T-helper 1 cell treated with Interleukin-12 subunit alpha and Interleukin-12 subunit beta and Interleukin-4 antibody, amounts not matched to agents 30 μg/mL and 1 μg/mL, for 36 hours (primary cell): ENCODE data around the gene CHIT1.

Experiments used
- H3K27ac Mint-ChIP-seq: one replicate; pipeline ENCODE4 v1.8.0; 2021; ENCODE audit warnings: mild to moderate bottlenecking, mixed read lengths
- H3K27me3 Mint-ChIP-seq: one replicate; pipeline ENCODE4 v1.8.0; 2021; ENCODE audit warnings: low read depth, mixed read lengths
- H3K36me3 Mint-ChIP-seq: one replicate; pipeline ENCODE4 v1.8.0; 2021; ENCODE audit warnings: low read depth, mixed read lengths
- H3K4me1 Mint-ChIP-seq: one replicate; pipeline ENCODE4 v1.8.0; 2021; ENCODE audit warnings: low read depth, mixed read lengths
- H3K4me3 Mint-ChIP-seq: one replicate; pipeline ENCODE4 v1.8.0; 2021; ENCODE audit warnings: mild to moderate bottlenecking, moderate library complexity, mixed read lengths
- H3K9me3 Mint-ChIP-seq: one replicate; pipeline ENCODE4 v1.8.0; 2021; ENCODE audit warnings: mixed read lengths

CHIT1 gene

DNA sequence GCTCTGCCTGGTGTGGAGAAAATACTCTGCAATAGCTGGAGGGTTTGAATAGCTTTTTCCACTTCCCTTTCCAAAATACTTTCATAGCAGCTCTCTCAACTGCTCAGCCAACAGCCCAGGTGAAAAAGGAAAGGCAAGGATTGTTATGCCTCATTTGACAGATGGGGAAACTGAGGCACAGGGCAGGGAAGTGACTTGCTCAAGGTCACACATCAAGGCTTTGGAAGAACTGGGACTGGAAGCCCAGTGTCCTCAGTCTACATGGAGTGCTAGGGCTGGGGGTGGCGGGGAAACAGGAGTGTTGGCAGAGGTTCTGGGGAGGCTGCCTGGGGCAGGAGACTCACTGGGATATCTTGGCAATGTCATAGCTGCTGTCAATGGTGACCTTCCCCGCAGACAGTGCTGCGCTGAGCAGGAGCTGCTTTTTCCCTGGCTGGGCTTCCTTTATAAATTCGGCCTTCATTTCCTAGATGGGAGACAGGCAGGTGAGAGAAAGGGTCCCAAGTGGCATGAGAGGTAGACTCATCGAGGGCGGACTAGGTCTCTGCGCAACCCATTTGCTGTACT is 47.0 kb downstream of the CHIT1 start:
- Mint-ChIP-seq H3K4me3 (no peak overlapping the region), H3K27me3 (peaks cover 8% of the 10 kb centered on the region), H3K27ac (no peak overlapping the region), H3K36me3 (no peaks in the 10 kb centered on the region), H3K4me1 (no peaks in the 10 kb centered on the region), H3K9me3 (no peaks in the 10 kb centered on the region)

DNA sequence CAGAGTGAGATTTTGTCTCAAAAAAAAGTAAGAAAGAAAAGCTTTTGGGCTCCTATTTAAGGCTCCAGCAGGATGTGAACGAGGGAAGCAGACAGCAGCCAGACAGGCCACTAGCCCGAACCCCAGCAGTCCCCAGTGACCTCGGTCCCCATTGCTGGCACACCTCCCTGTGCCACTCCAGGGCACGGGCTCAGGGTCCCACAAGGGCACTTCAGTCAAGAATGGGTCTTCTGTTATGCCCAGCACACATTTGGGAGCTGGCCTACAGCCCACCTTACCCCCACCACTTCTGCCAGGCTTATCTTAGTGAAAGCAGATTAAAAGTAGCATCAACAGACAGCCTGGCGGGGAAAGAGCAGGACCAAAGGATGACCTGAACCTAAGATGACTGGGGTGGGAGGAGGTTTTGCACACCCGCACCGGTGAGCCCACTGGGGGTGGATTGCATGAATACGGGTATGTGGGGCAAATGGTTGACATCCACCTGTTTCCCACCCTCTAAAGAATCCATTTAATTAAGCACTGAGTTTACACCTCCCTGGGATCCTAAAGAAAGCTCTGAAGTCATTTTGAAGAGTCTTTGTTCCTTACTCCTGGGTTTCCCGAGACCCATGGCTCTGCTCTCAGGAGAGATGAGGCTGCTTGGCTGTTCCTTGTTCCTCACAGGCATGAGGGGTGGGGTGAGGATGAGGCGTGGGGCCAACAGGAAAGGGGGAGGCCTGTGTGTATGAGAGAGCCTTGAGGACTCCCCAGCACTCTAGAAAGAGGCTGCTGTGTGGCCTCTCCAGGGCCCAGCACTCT is 47.7 kb downstream of the CHIT1 start:
- Mint-ChIP-seq H3K27me3 (peaks cover 3% of the 10 kb centered on the region), H3K4me3 (no peak overlapping the region), H3K4me1 (no peaks in the 10 kb centered on the region), H3K36me3 (no peaks in the 10 kb centered on the region), H3K27ac (no peak overlapping the region), H3K9me3 (no peaks in the 10 kb centered on the region)

DNA sequence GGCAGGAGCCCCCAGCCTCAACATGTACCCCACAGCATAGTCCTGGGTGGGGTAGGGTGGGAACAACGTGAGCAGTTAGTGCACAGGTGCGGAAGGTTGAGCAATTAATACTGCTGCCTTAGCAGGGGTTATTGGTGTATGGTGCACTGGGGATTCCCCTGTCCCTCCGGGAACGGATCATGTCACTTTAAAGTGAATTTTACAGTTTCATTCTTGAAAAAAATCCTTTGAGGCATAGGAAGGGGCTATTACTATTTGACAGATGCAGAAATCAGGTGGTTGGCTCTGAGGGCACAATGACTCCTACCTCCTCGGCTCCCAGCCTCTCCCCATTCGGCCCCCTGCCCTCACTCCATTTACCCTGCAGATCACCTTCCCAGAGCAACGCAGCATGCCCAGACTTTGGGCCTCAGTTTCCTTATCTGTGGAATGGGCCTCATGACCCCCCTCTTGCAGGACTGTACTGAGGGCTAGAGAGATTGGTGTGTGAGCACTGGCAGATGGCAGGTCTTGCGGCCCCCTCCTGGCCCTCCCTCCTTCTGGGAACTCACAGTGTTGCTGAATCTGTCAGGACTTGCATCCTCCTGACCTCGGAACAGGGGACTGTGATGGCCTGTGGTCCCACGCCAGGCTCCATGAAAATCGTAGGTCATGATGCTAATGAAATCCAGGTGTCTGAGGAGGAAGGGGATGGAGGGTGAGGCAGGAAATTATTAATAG is 48.7 kb downstream of the CHIT1 start:
- no peaks in the 10 kb centered on the region for H3K36me3 Mint-ChIP-seq
- H3K9me3 Mint-ChIP-seq: no peaks in the 10 kb centered on the region
- H3K4me3 Mint-ChIP-seq: no peak overlapping the region
- H3K27ac Mint-ChIP-seq: no peak overlapping the region
- peaks cover 3% of the 10 kb centered on the region for H3K27me3 Mint-ChIP-seq
- no peaks in the 10 kb centered on the region for H3K4me1 Mint-ChIP-seq

DNA sequence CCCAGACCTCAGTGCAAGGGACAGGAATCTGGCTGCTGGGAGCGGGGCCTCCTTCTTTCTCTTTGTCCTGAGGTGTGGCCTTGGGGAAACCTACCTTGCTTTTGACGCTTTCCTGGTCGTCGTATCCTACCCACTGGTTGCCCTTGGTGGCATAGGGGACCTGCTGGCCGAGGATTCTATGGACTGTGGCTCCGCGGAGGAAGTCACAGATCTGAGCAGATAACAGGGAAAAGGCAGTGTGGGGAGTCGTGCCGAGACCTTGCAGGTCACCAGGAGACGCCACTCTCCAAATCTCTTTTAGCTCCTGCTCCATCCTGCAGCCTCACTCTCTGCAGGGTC is 49.8 kb downstream of the CHIT1 start:
- no peaks in the 10 kb centered on the region for H3K36me3 Mint-ChIP-seq
- peaks cover 3% of the 10 kb centered on the region for H3K27me3 Mint-ChIP-seq
- no peaks in the 10 kb centered on the region for H3K4me1 Mint-ChIP-seq
- H3K4me3 Mint-ChIP-seq: no peak overlapping the region
- H3K9me3 Mint-ChIP-seq: no peaks in the 10 kb centered on the region
- H3K27ac Mint-ChIP-seq: no peak overlapping the region

DNA sequence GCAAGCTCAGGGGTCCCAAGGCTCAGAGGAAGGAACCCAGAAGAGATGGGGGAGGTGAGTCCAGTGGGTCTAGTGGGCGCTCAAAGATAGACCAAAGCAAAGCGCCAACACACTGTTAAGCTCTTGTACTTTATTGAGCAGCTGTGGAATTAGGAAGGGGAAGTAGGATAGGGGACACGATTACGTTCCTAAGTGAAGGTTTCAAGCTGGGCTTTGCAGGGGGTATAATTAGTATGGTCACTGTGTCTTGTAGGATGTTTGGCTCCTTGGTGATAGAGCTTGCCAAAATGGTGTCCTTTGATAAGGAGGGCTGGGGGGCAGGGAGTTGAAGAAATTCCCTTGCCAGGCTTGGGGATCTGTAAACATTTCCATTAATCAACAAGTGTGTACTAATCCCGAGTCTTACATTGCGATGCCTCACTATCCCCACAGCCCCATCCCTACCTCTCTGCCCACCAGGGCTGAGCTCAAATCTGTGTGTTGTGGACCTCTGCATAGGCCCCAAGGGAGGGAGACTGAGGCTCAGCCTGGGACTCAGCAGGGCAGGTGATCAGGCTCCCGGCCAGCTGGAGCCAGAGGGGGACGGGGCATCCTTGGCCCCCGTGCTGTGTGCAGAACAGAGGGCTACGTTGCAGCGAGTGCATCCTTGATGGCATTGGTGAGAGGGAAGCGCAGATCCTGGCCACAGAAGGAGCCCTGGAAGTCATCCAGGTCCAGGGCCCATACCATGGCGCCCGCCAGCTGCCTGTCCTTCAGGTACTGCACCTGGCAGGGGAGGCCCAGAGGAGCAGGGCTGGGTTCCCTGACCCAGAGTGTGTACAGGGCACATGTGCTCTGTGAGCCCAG is 50.4 kb downstream of the CHIT1 start:
- Mint-ChIP-seq H3K4me1 (no peaks in the 10 kb centered on the region), H3K27ac (no peak overlapping the region), H3K36me3 (no peaks in the 10 kb centered on the region), H3K4me3 (no peak overlapping the region), H3K9me3 (no peaks in the 10 kb centered on the region), H3K27me3 (peaks cover 3% of the 10 kb centered on the region)

DNA sequence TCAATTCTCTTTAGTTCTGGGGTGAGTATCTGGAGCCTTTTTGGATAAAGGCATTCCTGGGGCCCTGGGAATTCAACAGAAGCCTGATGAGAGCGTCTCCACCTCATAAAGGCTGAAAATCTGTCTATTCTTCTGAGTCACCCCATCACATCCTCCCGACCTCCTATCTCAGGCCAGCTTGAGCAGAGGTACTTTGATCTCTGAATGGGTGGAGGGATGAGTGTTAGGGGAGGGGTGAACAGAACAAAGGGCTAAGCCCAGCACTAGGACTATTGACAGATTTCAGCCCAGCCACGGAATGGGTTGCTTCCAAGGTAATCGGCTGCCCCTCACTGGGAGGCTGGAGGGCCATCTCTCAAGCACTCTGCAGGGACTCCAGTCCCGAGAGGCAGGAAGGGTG is 51.4 kb downstream of the CHIT1 start:
- H3K27ac Mint-ChIP-seq: no peak overlapping the region
- no peaks in the 10 kb centered on the region for H3K4me1 Mint-ChIP-seq
- H3K27me3 Mint-ChIP-seq: peaks cover 3% of the 10 kb centered on the region
- no peak overlapping the region for H3K4me3 Mint-ChIP-seq
- no peaks in the 10 kb centered on the region for H3K36me3 Mint-ChIP-seq
- H3K9me3 Mint-ChIP-seq: no peaks in the 10 kb centered on the region

DNA sequence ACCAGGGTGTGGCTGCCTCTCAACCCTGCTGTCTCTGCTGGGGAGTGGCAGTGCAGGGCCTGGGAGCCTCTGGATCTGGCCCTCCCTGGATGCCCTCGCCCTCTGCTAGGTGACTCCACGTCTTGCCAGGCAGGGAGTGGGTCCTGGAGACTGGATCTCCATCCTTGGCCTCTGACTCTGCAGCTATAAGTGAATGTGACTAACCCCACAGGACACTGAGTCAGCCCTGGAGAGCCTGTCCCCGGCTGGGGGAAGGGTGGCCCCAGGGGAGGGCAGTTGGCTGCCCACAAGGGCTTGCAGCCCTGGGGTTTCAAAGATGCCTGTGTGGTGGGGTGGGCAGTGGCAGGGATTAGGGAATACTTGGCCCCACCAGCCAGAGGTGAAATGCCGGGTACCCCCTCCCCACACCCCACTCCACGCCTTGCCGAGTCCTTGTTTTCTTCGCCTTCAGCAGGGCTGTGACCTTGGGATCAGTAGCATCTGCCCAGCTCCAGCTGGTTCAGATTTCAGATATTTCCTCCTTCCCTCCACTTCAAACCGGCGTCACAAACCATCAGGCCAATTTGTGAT is 51.9 kb downstream of the CHIT1 start:
- Mint-ChIP-seq H3K4me3 (no peak overlapping the region), H3K4me1 (no peaks in the 10 kb centered on the region), H3K27ac (no peak overlapping the region), H3K9me3 (no peaks in the 10 kb centered on the region), H3K36me3 (no peaks in the 10 kb centered on the region), H3K27me3 (peaks cover 3% of the 10 kb centered on the region)

DNA sequence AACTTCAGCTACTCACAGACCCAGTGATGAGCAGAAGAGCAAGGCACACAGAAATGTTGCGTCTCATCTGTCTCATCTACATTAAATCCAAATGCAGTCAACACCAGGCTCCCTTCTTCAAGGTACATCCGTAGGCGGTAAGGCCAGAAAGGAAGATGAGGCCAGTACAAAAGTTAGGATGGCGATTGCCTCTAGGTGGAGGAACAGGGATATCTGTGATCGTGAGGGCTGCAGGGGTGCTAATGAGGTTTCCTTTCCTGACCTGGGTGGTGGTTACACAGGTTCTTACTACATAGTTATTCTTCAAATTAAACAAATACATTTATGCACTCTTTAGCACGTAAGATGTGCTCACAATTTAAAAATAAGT is 52.5 kb downstream of the CHIT1 start:
- Mint-ChIP-seq H3K4me3 (no peak overlapping the region), H3K27me3 (peaks cover 3% of the 10 kb centered on the region), H3K9me3 (no peaks in the 10 kb centered on the region), H3K27ac (no peak overlapping the region), H3K36me3 (no peaks in the 10 kb centered on the region), H3K4me1 (no peaks in the 10 kb centered on the region)

- H3K27ac Mint-ChIP-seq: no peak overlapping the region
- no peaks in the 10 kb centered on the region for H3K4me1 Mint-ChIP-seq
- no peaks in the 10 kb centered on the region for H3K36me3 Mint-ChIP-seq
- H3K4me3 Mint-ChIP-seq: no peak overlapping the region
- peaks cover 3% of the 10 kb centered on the region for H3K27me3 Mint-ChIP-seq
- H3K9me3 Mint-ChIP-seq: no peaks in the 10 kb centered on the region
Observed at GRCh38 chr1:203176273-203177035, 53.0 kb downstream of the CHIT1 start.

DNA sequence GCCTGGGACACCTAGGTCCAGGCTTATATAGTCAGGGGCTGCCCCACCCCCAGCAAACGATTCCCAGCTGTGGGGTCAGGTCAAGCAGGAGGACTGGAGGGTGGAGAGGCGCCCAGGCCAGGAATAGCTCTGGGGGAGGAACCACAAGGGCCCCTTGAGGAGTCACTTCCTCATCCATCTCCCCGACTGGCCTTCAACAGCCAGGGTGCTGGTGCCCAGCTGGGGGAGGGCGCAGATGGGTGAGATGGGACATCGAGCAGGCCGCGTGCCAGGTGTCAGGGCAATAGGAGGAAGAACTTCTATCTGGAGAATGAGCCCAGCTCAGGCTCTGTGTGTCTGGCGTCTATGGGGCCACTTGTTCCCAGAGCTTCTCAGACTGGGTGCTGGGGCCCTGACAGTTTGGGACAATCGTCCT is 53.6 kb downstream of the CHIT1 start:
- no peaks in the 10 kb centered on the region for H3K9me3 Mint-ChIP-seq
- no peaks in the 10 kb centered on the region for H3K4me1 Mint-ChIP-seq
- H3K27me3 Mint-ChIP-seq: peaks cover 3% of the 10 kb centered on the region
- H3K4me3 Mint-ChIP-seq: no peak overlapping the region
- no peaks in the 10 kb centered on the region for H3K36me3 Mint-ChIP-seq
- H3K27ac Mint-ChIP-seq: no peak overlapping the region

DNA sequence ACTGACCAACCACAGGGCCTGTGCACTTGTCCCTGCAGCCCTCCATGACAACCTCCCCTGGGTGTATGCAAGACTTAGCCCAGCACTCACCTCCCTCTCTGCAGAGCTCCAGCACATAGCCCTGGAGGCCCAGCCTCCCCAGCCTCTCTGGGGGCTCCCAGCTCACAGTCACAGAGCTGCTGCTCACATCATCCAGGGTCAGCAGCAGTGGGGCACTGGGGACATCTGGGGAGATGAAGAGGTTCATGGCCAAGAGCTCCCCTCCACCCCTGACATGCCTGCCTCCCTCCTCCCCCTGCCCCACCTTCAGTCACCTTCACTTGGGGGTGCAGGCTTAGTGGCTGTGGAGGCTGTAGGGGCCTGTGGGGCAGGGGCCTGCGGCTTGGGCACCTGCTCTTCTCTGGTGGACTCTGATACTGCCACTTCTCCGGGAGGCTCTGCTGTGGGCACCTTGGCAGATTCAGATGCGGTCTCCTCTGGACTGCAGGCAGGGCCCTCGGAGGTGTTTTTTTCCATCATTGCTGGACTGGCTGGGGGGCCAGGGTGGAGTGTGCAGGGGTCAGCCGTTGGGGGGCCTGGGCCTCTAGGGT is 54.1 kb downstream of the CHIT1 start, which contains the start of gene MYBPH:
TSS of gene MYBPH (minus strand) at position 590 of the 590 bp plus-strand sequence. CDS start at position 519, 71 bp downstream.
- no peak within 1 kb of the TSS for H3K27ac Mint-ChIP-seq
- H3K36me3 Mint-ChIP-seq: no peaks in the 10 kb centered on the region
- no peaks in the 10 kb centered on the region for H3K9me3 Mint-ChIP-seq
- H3K4me1 Mint-ChIP-seq: no peaks in the 10 kb centered on the region
- peaks cover 3% of the 10 kb centered on the region for H3K27me3 Mint-ChIP-seq
- H3K4me3 Mint-ChIP-seq: no peak within 1 kb of the TSS

DNA sequence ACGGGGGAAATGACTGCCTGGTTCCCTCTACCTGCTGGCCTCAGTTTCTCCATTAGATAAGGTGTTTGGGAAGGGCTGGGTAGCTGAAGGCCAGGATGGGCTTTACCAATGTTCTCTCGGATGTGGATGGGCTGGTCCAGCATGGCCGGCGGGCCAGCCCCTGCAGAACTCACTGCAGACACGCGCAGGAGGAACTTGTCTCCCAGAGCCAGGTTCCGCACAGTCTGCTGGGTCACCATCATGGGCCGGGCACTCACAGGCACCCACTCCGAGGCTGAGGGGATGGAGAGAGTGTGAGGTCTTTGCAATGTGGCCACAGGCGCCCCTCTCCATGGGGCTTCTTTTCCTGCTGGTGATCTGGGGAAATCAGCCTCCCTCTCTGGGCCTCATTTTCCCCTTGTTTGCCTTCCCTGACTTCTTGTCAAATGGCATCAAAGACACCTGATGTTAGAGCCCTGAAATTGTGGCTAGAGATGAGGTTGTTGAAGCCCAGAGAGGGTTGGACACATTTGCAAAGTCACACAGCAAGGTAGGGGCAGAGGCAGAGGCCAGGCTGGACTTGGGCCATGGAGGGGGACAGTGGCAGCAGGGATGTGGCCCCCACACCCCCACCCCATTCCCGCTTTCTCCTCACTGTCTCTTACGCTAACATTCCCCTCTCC is 55.0 kb downstream of the CHIT1 start:
- Mint-ChIP-seq H3K9me3 (no peaks in the 10 kb centered on the region), H3K4me1 (no peaks in the 10 kb centered on the region), H3K27ac (no peak overlapping the region), H3K36me3 (no peaks in the 10 kb centered on the region), H3K4me3 (no peak overlapping the region), H3K27me3 (peaks cover 3% of the 10 kb centered on the region)

GRCh38 chr1:203173566-203173965 is 55.9 kb downstream of the CHIT1 start:
- no peak overlapping the region for H3K27ac Mint-ChIP-seq
- no peaks in the 10 kb centered on the region for H3K4me1 Mint-ChIP-seq
- no peaks in the 10 kb centered on the region for H3K36me3 Mint-ChIP-seq
- H3K9me3 Mint-ChIP-seq: no peaks in the 10 kb centered on the region
- H3K27me3 Mint-ChIP-seq: peaks cover 3% of the 10 kb centered on the region
- H3K4me3 Mint-ChIP-seq: no peak overlapping the region
